Esophagus (tissue), 2 donors: ENCODE measurements around the gene CEP72. TPM values are rescaled to one million over a fixed set of nuclear protein-coding genes. Genes with fewer than 3 reads are reported as not detected.
"Not testable (repeated sequence)": the region's sequence is repeated elsewhere in the genome, so short reads cannot be mapped to it uniquely, and the experiment has no call there.

ENCODE experiments used
- H3K27ac ChIP-seq, 2 donors: one replicate each; pipeline ENCODE4 v1.5.1; 2013; ENCODE audit warnings: low read depth in 2 of 2, mild to moderate bottlenecking in 2 of 2, inconsistent platforms in 1 of 2, low read length in 1 of 2, moderate library complexity in 1 of 2
- H3K27me3 ChIP-seq, 2 donors: one replicate each; pipeline ENCODE4 v1.6.1; 2013; ENCODE audit warnings: low read length in 2 of 2, control low read depth in 1 of 2, mild to moderate bottlenecking in 1 of 2; ENCODE audit not compliant: insufficient read depth in 2 of 2, control insufficient read depth in 1 of 2
- H3K36me3 ChIP-seq, 2 donors: one replicate each; pipeline ENCODE4 v1.6.1; 2013; ENCODE audit warnings: low read length in 1 of 2; ENCODE audit not compliant: control insufficient read depth in 2 of 2, insufficient read depth in 2 of 2
- H3K4me1 ChIP-seq, 2 donors: one replicate each; pipeline ENCODE4 v1.6.1; 2013; ENCODE audit warnings: low read length in 1 of 2; ENCODE audit not compliant: control insufficient read depth in 2 of 2, insufficient read depth in 2 of 2
- H3K4me3 ChIP-seq, 2 donors: one replicate each; pipeline ENCODE4 v1.5.1; 2013; ENCODE audit warnings: low read length in 2 of 2, mild to moderate bottlenecking in 2 of 2, low read depth in 1 of 2, moderate library complexity in 1 of 2
- H3K9me3 ChIP-seq, 2 donors: one replicate each; pipeline ENCODE4 v1.6.1; 2013; ENCODE audit warnings: mild to moderate bottlenecking in 2 of 2, low read depth in 1 of 2, low read length in 1 of 2, moderate library complexity in 1 of 2; ENCODE audit not compliant: control insufficient read depth in 2 of 2, insufficient read depth in 1 of 2
- WGBS, 2 donors: extraction: QIAGEN DNeasy Blood & Tissue Kit; methylation state at CpG; one replicate each; pipeline ENCODE4 v1.1.7; 2013; 5-methylcytosine and 5-hydroxymethylcytosine counted together
- polyA plus RNA-seq, 2 donors: library from polyadenylated mRNA; stranded (reverse); fragments of 200-250 nt; gene quantifications; one replicate each; pipeline ENCODE4 v1.2.3, GENCODE V29; 2013
- donor health status: healthy with polysubstance abuse.
- donor health status: Bipolar disorder and iron deficiency.

CEP72 gene
- polyA plus RNA-seq, 2 donors, result 3.1 to 7.0 TPM

DNA sequence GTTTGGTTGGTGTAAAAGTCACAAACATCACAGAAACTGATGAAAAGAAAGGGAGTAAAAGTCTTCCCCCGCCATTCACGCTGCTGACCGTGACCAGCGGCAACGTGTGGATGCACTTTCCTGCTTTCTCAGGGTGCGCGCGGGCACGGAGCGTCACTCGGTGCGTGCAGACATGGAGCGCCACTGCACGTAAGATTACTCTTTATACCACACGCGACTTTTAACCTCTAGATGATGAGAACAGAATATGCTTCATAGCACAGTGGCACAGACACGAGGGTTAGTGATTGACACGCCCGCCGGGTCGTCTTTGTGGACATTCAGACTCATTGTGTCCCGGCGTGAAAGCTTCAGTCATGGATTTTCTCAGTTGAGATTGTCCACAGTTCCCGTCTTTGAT is 15.7 kb downstream of the CEP72 start:
- WGBS, 2 donors, result 95 to 96% methylated on average over 24 of the region's 24 CpGs
- Histone ChIP-seq H3K27me3 (no peaks in the 10 kb centered on the region), H3K4me3 (no peak overlapping the region), H3K36me3 (peaks cover 0 to 21% of the 10 kb centered on the region in 2 donors), H3K27ac (no peak overlapping the region), H3K4me1 (no peaks in the 10 kb centered on the region), H3K9me3 (no peaks in the 10 kb centered on the region)

DNA sequence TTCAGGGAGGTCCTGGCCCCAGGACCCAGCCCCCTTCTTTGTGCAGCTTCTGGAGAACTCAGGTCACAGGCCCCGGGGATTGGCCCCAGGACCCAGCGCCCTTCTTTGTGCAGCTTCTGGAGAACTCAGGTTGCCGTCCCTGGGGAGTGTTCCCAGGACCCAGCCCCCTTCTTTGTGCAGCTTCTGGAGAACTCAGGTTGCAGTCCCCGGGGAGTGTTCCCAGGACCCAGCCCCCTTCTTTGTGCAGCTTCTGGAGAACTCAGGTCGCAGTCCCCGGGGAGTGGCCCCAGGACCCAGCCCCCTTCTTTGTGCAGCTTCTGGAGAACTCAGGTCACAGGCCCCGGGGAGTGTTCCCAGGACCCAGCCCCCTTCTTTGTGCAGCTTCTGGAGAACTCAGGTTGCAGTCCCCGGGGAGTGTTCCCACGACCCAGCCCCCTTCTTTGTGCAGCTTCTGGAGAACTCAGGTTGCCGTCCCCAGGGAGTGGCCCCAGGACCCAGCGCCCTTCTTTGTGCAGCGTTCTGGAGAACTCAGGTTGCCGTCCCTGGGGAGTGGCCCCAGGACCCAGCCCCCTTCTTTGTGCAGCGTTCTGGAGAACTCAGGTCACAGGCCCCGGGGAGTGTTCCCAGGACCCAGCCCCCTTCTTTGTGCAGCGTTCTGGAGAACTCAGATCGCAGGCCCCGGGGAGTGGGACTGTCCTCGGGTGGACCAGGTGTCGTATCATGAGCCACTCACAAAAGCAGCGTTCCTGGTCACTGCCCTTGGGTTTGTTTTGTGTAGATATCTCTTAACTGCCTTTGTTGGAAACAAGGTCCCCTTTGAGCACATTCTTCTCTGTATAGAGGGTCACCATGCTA is 16.4 kb downstream of the CEP72 start:
- WGBS, 2 donors, result 80 to 84% methylated on average over 21 of the region's 21 CpGs

DNA sequence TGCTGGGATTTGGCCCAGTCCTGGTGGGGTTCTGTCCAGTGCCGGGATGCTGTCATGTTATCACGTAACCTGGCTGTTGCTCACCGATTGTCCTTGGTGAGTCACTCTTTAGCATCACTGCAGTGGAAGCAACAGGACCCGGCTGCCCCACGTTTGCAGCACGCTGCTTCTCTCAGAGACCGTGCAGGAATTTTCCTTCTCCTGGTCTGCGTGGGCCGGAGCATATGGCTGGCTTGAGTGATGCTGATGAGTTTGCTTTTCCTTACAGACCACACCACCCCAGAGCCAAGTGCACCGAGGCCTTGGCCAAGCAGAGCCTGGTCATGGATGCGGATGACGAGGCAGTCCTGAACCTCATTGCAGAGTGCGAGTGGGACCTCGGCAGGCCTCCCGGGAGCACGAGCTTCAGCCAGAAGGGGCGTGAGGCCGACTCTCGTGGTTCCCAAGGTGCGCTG is 21.4 kb downstream of the CEP72 start:
- Histone ChIP-seq H3K27ac (no peak overlapping the region), H3K27me3 (no peaks in the 10 kb centered on the region), H3K4me1 (no peaks in the 10 kb centered on the region), H3K36me3 (peaks cover 8 to 31% of the 10 kb centered on the region in 2 donors), H3K9me3 (peaks cover 0 to 4% of the 10 kb centered on the region in 2 donors), H3K4me3 (no peak overlapping the region)
- WGBS, 2 donors, result 85 to 88% methylated on average over 20 of the region's 20 CpGs

More for the DNA sequence above, 16.4 kb downstream of the CEP72 start:
- not testable (repeated sequence) for H3K4me3 ChIP-seq, H3K4me1 ChIP-seq, H3K9me3 ChIP-seq, H3K27me3 ChIP-seq, H3K27ac ChIP-seq
- peaks cover 0 to 22% of the 10 kb centered on the region in 2 donors for H3K36me3 ChIP-seq

DNA sequence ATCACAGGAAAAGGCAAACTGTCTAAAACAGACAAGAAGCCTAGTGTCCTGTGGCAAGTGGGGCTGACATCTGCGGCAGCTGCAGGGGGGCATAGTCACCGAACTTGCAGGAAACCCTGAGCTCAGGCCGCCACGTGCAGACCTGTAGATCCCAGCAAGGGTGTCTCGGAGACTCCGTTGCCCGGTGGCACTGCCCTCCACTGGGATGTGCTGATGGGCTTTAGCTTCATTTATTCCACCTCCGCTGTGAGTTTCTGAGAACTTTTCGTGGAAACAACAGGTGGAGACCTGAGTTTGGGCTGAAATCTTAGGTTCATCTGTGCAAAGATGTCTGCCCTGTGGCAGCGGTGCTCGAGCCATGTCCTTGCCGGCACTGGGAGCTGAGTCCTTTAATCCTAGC is 22.1 kb downstream of the CEP72 start:
- 96 to 99% methylated on average over 12 of the region's 12 CpGs for WGBS, 2 donors
- Histone ChIP-seq H3K27ac (no peak overlapping the region), H3K36me3 (peaks cover 8 to 27% of the 10 kb centered on the region in 2 donors), H3K27me3 (no peaks in the 10 kb centered on the region), H3K4me3 (no peak overlapping the region), H3K9me3 (peaks cover 0 to 4% of the 10 kb centered on the region in 2 donors), H3K4me1 (no peaks in the 10 kb centered on the region)

DNA sequence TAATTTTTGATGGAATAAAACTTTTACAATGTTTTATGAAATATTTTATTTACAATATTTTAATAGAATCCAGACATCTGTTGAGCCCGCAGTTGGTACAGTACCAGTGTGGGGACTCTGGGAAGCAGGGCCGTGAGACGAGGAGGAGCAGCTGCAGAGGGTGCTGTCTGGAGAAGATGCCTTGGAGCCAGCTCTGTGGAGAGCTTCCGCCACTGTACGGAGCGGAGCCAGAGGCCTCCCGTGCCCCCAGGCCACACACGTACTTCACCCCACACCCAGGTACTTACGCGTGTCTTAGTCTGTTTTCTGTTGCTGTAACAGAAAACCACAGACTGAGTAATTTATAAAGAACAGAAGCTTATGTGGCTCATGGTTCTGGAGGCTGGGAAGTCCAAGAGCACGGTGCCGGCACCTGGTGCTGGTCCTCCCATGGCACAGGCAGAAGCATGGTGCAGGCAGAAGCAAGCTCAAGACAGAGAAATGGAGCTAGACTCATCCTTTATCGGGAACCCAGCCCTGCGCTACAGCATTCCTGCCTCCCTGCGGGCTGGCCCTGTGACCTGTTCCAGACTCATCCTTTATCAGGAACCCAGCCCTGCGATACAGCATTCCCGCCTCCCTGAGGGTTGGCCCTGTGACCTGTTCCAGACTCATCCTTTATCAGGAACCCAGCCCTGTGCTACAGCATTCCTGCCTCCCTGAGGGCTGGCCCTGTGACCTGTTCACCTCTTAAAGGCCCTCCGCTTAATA is 23.3 kb downstream of the CEP72 start:
- no peak overlapping the region for H3K4me3 ChIP-seq
- peaks cover 0 to 4% of the 10 kb centered on the region in 2 donors for H3K9me3 ChIP-seq
- H3K4me1 ChIP-seq, result no peaks in the 10 kb centered on the region
- peaks cover 8 to 30% of the 10 kb centered on the region in 2 donors for H3K36me3 ChIP-seq
- WGBS, 2 donors, result 93 to 94% methylated on average over 18 of the region's 18 CpGs
- H3K27ac ChIP-seq, result no peak overlapping the region
- no peaks in the 10 kb centered on the region for H3K27me3 ChIP-seq

DNA sequence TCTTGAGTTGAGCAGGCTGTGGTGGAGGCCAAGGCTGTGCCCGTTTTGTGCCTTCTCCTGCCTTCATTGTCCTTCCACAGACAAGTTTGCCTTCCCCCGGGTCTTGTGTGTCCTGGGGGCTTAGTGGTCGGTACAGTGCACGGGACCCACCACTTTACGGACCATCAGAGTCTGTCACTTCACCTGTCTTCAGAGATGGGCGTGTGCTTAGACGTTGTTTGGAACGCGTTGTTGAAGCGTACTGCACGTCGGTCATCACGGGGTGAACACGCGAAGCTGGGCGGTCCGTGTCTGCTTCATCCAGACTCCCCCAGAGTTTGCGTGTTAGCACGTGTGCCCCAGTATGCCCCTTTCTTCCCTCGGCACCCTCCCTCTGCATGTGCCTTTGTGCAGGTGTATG is 24.8 kb downstream of the CEP72 start:
- Histone ChIP-seq H3K27ac (no peak overlapping the region), H3K36me3 (peaks cover 8 to 36% of the 10 kb centered on the region in 2 donors)
- 91 to 93% methylated on average over 20 of the region's 20 CpGs for whole genome bisulfite sequencing, 2 donors

DNA sequence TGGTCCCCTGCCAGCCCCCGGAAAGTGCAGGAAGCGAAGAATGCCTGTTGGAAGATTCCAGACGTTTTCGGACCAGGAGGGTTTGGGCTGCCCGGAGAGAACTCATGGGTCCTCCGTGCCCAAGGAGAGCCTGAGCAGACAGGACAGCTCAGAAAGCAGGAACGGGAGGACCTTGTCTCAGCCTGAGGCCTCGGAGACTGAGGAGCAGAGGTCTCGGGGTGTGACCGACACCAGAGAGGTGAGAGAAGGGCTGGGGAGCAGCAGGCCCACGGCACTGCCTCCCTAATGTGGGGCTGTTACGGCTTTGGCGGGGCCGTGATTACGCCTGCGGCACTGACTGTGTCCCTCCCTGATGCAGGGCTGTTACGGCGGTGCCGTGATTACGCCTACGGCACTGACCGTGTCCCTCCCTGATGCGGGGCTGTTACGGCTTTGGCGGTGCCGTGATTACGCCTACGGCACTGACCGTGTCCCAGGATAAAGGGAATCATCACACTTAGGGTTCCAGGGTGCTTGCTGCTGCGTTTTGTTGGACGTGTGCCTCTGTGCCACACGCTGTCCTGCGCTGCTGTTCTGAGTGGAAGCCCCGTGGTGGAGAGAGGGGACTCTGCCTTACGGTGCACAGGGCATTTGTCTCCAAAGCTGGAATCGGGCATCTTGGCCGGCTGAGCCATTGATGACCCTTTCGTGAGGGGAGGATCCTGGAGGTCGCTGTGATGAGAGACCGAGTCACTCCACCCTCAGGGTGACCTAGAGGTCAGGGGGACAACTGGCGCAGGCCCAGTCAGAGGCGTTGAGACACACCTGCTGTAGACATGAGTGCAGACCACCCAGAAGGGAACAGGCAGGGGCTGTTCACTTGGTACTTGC is 25.7 kb downstream of the CEP72 start:
- H3K4me3 ChIP-seq, result no peak overlapping the region
- 93 to 95% methylated on average over 42 of the region's 42 CpGs for WGBS, 2 donors
- no peak overlapping the region for H3K27ac ChIP-seq
- no peaks in the 10 kb centered on the region for H3K4me1 ChIP-seq
- peaks cover 0 to 4% of the 10 kb centered on the region in 2 donors for H3K9me3 ChIP-seq
- H3K36me3 ChIP-seq, result peaks cover 8 to 42% of the 10 kb centered on the region in 2 donors
- no peaks in the 10 kb centered on the region for H3K27me3 ChIP-seq

More for the DNA sequence above, 24.8 kb downstream of the CEP72 start:
- peaks cover 0 to 4% of the 10 kb centered on the region in 2 donors for H3K9me3 ChIP-seq
- no peaks in the 10 kb centered on the region for H3K4me1 ChIP-seq
- H3K4me3 ChIP-seq, result no peak overlapping the region
- H3K27me3 ChIP-seq, result no peaks in the 10 kb centered on the region

DNA sequence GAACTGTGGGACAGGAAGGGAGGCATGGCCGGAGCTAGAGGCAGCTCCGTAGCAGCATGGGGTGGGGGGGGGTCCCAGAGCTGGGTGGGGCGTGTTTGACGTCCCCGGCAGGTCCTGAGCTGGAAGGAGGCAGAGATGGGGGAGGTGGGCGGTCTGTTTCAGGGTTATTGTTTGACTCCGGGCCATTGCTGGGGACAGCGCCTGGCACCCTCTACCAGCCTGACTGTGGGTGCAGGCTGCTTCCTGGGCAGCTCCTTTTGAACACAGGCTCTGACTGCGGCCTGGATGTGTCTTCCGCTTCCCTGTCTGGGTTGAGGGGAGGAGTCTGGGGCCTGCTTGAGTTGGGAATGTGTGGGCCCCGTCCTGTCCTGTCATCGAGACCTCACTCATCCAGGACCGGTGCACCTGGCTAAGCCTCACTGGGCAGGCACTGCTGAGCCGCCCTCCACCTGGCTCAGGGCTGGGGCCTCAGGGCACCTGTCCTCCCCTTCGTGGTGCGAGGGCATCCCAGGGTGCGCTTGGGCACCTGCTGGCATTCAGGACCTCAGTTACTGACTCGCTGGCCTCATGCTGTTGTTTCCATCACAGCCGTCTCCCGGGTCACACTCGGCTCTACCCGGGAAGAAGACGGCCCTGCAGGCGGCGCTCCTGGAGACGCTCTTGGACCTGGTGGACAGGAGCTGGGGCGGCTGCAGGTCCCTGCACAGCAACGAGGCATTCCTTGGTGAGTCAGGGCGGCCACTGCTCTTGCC is 26.5 kb downstream of the CEP72 start:
- peaks cover 8 to 41% of the 10 kb centered on the region in 2 donors for H3K36me3 ChIP-seq
- H3K4me1 ChIP-seq, result no peaks in the 10 kb centered on the region
- 94 to 95% methylated on average over 29 of the region's 29 CpGs for WGBS, 2 donors
- H3K4me3 ChIP-seq, result no peak overlapping the region
- no peaks in the 10 kb centered on the region for H3K27me3 ChIP-seq
- peaks cover 0 to 4% of the 10 kb centered on the region in 2 donors for H3K9me3 ChIP-seq
- no peak overlapping the region for H3K27ac ChIP-seq

DNA sequence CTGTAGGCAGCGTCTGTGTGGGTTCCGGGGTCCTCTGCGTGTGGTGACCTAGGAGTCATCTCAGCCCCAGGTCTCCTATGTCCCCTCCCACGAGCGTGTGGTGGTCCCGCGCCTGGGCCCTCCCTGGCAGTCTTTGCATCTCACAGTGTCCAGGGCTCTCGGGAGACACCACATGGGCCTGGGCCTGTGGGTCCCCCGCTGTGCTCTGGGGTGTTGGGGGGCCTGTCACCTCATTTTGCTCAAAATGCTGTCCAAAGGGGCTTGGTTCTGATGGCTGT is 27.1 kb downstream of the CEP72 start:
- H3K36me3 ChIP-seq, result peaks cover 8 to 38% of the 10 kb centered on the region in 2 donors
- no peaks in the 10 kb centered on the region for H3K4me1 ChIP-seq
- H3K27me3 ChIP-seq, result no peaks in the 10 kb centered on the region
- H3K4me3 ChIP-seq, result no peak overlapping the region
- no peak overlapping the region for H3K27ac ChIP-seq
- peaks cover 0 to 4% of the 10 kb centered on the region in 2 donors for H3K9me3 ChIP-seq
- 97 to 98% methylated on average over 8 to 9 of the region's 9 CpGs for WGBS, 2 donors
